GM12865 (cell line): Measurements from ENCODE around the gene RNF14.

Source experiments
- DNase-seq: peaks from one replicate; pipeline ENCODE4 v3.0.0; 2010; ENCODE audit warnings: low read depth
- H3K4me3 ChIP-seq: 2 replicates; pipeline ENCODE4 v1.5.1; 2011; ENCODE audit warnings: mild to moderate bottlenecking, low read depth, low read length, control low read depth
- TF ChIP-seq, protein P1 (sequence below): IDR thresholded peaks from 2 replicates; pipeline ENCODE4 v1.5.1; 2011; ENCODE audit warnings: low read length, control low read depth, low read depth, inconsistent platforms; ENCODE audit not compliant: insufficient read depth; ENCODE audit errors: missing control alignments

RNF14 gene

DNA sequence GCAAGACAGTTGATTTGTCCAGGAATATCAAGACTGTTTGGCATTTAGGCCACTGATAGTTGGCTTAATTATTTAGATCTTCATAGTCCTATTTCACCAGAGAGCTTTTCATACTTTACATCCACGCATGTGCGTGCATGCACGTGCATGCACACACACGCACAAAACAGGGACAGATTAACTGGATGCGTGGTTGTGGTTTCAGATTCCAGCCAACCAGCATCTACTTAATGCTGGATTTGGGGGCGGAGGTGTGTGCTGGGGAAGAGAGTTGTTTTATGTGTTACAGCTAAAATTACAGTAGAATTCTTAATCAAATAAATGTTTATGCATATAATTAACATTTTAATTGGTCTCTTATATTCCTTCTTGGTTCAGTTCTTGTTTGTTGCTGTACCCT is 7.3 kb downstream of the RNF14 start:
- no peak overlapping the region for H3K4me3 ChIP-seq
- TF ChIP-seq, protein P1, sequence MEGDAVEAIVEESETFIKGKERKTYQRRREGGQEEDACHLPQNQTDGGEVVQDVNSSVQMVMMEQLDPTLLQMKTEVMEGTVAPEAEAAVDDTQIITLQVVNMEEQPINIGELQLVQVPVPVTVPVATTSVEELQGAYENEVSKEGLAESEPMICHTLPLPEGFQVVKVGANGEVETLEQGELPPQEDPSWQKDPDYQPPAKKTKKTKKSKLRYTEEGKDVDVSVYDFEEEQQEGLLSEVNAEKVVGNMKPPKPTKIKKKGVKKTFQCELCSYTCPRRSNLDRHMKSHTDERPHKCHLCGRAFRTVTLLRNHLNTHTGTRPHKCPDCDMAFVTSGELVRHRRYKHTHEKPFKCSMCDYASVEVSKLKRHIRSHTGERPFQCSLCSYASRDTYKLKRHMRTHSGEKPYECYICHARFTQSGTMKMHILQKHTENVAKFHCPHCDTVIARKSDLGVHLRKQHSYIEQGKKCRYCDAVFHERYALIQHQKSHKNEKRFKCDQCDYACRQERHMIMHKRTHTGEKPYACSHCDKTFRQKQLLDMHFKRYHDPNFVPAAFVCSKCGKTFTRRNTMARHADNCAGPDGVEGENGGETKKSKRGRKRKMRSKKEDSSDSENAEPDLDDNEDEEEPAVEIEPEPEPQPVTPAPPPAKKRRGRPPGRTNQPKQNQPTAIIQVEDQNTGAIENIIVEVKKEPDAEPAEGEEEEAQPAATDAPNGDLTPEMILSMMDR: no peak
- no peak for DNase-seq

DNA sequence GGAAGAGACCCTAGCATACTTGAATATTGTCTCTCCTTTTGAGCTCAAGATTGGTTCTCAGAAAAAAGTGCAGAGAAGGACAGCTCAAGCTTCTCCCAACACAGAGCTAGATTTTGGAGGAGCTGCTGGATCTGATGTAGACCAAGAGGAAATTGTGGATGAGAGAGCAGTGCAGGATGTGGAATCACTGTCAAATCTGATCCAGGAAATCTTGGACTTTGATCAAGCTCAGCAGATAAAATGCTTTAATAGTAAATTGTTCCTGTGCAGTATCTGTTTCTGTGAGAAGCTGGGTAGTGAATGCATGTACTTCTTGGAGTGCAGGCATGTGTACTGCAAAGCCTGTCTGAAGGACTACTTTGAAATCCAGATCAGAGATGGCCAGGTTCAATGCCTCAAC is 9.5 kb downstream of the RNF14 start:
- TF ChIP-seq, protein P1: no peak
- no peak overlapping the region for H3K4me3 ChIP-seq
- no peak for DNase-seq

DNA sequence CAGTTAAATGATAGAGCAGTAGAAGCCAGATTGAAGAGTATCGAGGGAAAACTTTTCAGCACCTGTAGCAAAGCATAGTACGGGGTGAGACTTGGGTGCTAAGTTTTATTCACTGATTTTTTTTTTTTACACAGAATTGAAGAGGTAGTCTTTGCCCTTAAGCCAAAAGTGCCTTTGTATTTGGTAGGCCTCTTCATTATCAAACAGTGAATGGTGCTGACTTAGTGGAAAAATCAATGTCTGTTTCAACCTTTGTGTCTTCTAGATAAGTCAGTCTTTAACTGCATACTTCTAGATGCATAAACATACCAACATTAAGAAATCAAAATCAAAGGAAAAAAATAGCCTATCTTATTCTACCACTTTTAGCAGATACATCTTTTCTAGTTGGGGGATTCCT is 13.7 kb downstream of the RNF14 start:
- DNase-seq: no peak
- H3K4me3 ChIP-seq: no peak overlapping the region
- TF ChIP-seq, protein P1: no peak

DNA sequence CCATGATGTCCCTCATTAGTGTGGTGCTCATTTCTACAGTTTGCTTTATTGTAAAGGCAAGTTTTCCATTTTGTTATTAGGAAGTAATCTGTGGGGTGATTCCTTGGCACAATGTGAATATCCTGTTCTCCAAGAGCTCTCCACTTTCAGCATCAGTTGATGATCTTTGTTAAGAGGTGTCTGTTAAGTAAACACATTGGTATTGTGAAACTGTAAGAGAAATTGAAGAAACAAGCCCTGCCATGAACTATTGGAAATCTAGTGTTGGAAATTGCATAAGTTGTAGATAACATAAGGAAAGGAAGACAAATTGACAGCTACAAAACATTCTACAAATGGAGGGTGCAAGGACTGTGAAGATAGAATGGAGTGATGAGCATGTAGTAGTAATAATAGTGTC is 17.2 kb downstream of the RNF14 start:
- TF ChIP-seq, protein P1: no peak
- H3K4me3 ChIP-seq: no peak overlapping the region
- DNase-seq: no peak

DNA sequence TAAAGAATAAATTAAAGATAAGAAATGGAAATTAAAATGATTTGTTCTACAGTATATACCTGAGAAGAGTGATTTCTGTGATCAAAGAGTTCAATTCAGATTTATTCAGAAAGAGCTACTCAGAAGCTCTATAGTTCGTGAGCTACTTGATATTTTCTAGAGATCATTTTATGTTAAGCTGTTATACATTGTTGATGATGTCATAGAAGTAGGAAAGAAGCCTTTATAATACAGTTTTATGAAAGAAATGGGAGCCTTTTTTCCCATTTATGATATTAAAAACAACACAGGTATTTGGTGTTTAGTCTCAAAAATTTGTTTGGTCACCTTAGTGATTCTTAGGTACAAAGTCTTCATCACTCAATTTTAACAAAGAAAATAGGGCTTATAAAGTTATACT is 20.8 kb downstream of the RNF14 start:
- TF ChIP-seq, protein P1: no peak
- DNase-seq: no peak
- H3K4me3 ChIP-seq: no peak overlapping the region

DNA sequence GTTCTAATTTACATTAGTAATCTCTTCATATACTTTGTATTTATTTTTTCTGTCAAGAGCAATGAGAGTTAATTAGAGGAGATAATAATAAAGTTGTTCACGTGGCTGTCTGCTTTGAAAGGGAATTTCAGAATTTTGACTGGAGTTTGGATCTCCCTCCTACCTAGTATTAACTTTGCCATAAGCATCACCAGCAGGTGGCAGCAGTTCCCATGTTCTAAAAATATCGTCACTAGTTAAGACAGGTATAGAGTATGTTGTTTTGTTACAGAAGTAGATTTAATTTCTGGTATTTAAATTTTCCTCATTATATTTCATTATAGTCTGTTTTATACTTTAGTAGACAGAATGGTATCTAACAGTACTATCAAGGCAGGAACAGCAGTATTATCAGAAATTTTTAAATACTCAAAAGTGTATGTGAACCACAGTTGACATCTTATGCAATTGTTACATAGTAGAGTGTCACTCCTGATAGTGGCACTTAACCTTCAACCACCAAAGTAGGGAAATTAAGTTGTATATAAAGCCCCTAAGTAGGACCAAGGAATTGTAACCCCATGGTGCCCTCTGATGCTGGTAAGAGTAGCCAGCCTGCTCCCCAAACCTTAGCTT is 23.6 kb downstream of the RNF14 start:
- peak; percentile 73 for DNase-seq
- TF ChIP-seq, protein P1: peak; percentile 65

DNA sequence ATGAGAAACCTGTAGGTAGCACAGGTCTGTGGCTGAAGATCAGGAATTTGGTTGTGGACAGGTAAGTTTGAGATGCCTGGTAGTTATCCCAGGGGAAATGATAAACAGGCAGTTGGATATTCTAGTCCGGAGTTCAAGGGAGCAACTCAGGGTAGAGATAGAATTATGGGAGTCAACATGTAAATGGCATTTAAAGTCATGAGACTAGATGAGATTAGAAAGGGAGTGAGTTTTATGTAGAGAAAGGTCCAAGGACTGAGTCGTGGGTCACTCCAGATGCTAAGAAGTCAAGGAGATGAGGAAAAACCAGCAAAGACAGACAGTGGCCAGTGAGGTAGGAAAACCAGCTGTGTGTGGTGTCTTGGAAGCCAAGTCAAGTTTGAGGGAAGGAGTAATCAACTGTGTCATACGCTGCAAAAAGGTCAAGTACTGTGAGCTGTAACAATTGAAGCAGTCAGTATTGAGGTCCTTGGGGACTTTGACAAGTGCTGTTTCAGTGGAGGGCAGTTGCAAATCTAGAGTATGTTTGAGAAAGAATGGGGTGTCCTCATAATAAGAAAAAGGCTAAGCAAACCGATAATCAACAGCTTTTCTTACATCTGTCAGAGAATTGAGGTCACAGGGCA is 25.7 kb downstream of the RNF14 start:
- TF ChIP-seq, protein P1: no peak
- no peak for DNase-seq
- no peak overlapping the region for H3K4me3 ChIP-seq

More for the DNA sequence above, 23.6 kb downstream of the RNF14 start:
- no peak overlapping the region for H3K4me3 ChIP-seq
